Measurements from ENCODE around the gene VCP.

The VCP gene

DNA sequence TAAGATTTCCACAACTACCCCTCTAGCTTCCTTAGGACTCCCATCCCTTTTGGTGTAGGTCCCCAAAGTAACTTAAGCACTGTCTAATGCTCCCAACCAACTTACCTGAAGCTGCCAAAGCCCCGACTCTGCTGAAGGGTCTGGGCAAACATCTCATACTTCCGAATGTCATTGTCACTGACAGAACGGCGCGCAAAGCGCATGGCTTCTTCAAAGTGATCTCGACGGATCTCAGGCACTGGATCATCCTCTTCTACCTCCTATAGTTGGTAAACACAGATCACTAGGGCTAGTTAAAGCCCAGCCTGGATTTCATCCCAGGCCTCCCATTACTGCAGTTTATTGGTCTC is 15.2 kb downstream of the VCP start:
- DNase-seq: no peak
- Mint-ChIP-seq H3K36me3 (ENCODE audit: low read depth) (peaks cover 98% of the 10 kb centered on the region), H3K9me3 (no peaks in the 10 kb centered on the region), H3K27ac (peak overlapping the region; percentile 51), H3K27me3 (no peaks in the 10 kb centered on the region), H3K4me1 (ENCODE audit: low read depth) (no peaks in the 10 kb centered on the region), H3K4me3 (no peak overlapping the region)

DNA sequence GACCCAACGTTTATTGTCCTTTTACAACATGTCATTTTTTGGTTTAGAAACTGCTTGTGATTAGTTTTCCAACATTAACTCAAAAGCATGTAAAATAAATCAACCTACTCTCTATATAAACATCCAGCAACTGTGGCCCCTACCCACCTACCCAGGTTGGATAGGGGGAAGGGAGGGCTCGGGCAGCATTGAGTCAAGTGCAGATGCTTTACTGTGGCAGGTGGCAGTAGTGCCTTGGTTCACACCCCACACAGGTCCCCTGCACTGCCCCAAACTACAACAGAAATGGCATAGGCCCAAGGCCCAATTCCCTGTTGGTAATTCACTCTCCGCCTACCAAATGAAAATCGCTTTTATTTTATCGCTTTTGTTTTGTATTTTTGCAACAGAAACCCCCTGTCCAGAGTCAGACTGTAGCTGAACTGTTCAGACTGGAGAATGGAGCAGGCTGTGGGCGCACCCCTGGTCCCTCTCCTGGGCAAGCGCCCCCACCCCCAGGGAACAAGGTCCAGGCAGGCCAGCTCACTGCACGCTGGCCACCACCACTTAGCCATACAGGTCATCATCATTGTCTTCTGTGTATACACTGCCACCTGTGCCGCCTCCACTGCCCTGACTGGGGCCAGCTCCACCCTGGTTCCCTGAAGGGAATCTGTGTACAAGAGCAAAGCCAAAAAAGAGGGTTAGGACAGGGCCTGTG is 15.7 kb downstream of the VCP start:
- Mint-ChIP-seq H3K27ac (peak overlapping the region; percentile 35), H3K4me1 (ENCODE audit: low read depth) (no peaks in the 10 kb centered on the region), H3K27me3 (no peaks in the 10 kb centered on the region), H3K4me3 (no peak overlapping the region), H3K9me3 (no peaks in the 10 kb centered on the region), H3K36me3 (ENCODE audit: low read depth) (peaks cover 97% of the 10 kb centered on the region)
- no peak for DNase-seq

DNA sequence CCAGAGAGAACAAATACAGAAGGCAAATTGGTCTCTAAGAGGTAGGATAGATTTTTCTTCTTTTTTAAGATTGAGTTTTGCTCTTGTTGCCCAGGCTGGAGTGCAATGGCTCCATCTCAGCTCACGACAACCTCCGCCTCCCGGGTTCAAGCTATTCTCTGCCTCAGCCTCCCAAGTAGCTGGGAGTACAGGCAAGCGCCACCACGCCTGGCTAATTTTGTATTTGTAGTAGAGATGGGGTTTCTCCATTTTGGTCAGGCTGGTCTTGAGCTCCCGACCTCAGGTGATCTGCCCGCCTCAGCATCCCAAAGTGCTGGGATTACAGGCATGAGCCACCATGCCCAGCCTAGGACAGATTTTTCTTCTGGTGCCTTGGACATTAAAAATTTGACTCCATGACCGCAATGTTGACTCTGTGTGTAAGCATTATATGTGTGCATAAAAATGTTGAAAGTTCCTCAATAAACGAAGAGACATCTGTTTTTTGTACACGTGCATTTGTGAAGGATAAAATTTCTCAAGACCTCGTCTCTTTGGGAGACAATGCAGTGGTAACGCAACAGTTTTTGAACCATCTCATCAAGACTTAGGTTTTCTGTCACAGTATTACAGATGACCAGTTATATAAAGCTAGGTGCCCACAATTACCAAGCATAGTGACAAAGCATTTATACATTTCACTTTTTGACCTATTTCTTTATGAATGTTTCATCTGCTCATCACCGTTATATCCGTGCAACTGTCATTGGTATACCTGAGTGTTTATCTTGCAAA is 17.4 kb downstream of the VCP start:
- peaks cover 96% of the 10 kb centered on the region for H3K36me3 Mint-ChIP-seq (ENCODE audit: low read depth)
- no peaks in the 10 kb centered on the region for H3K27me3 Mint-ChIP-seq
- no peak for DNase-seq
- no peaks in the 10 kb centered on the region for H3K9me3 Mint-ChIP-seq
- H3K4me1 Mint-ChIP-seq (ENCODE audit: low read depth): no peaks in the 10 kb centered on the region
- H3K27ac Mint-ChIP-seq: no peak overlapping the region
- H3K4me3 Mint-ChIP-seq: no peak overlapping the region

DNA sequence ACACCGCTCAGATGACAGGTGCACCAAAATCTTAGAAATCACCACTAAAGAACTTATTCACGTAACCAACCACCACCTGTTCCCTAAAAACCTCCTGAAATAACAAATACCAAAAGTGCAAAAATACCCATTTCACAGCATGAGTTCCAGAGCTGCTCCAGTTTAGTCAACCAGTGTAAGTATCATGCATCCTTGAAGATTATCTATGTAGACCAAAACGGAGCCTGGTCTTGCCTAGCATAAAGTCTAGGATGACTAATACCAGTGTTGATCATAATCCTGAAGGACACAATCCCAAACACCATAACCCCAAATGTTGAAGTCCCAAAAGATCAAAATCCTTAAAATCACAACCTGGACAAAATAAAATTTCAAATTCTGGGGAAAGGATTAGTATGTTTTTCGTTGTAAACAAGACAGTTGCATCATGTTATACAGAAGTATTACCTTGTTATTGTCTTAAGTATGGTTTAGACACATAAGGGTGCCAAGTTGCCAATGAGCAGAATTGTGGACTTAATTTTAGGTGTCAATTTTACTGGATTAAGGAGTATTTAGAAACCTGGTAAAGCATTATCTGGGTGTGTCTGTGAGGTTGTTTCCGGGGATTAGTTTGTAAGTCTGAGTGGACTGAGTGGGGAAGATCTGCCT is 18.1 kb downstream of the VCP start:
- no peak for DNase-seq
- H3K27ac Mint-ChIP-seq: no peak overlapping the region
- no peaks in the 10 kb centered on the region for H3K4me1 Mint-ChIP-seq (ENCODE audit: low read depth)
- no peak overlapping the region for H3K4me3 Mint-ChIP-seq
- peaks cover 96% of the 10 kb centered on the region for H3K36me3 Mint-ChIP-seq (ENCODE audit: low read depth)
- H3K27me3 Mint-ChIP-seq: no peaks in the 10 kb centered on the region
- H3K9me3 Mint-ChIP-seq: no peaks in the 10 kb centered on the region

DNA sequence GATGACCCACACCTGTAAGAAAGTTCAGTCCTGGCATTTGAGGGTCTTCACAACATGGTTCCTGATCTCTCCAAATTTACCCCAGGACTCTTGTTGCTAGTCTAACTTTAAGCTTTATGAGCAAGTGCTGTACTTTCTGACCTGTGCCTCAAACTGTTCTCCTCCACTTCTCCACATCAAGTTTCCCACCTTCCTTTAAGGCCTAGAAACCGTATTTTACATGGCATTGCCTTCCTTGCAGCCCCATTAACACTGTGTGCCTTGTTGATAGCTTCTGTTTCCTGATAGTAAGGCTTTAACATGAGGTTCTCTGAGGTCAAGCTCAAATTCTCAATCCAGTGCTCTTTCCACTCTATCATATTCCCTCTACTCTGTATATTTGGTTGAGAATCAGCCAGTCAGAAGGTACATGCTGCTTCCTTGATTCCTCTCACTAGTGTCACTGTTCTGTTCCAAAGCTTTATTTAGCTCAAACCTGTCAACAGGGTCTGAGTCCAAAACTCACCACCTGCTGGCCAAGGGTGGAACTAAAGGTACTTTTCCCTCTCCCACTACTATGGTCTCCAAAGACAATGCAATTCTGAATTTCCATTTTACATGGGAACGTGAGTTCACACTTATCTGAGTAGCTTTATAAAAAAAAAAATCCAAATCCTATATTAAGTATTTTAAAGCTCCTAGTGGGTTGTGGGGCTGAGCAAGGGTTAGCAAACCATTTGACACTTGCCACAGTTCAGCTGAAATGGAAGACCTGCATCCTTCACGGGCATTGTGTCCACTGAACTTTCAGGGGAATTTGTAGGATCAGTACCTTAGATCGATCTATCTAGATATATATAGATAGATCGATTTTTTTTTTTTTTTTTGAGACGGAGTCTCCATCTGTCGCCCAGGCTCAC is 21.1 kb downstream of the VCP start:
- Mint-ChIP-seq H3K4me1 (ENCODE audit: low read depth) (no peaks in the 10 kb centered on the region), H3K27ac (no peak overlapping the region), H3K9me3 (no peaks in the 10 kb centered on the region), H3K4me3 (no peak overlapping the region), H3K27me3 (no peaks in the 10 kb centered on the region), H3K36me3 (ENCODE audit: low read depth) (peaks cover 85% of the 10 kb centered on the region)
- peak; percentile 47 for DNase-seq

DNA sequence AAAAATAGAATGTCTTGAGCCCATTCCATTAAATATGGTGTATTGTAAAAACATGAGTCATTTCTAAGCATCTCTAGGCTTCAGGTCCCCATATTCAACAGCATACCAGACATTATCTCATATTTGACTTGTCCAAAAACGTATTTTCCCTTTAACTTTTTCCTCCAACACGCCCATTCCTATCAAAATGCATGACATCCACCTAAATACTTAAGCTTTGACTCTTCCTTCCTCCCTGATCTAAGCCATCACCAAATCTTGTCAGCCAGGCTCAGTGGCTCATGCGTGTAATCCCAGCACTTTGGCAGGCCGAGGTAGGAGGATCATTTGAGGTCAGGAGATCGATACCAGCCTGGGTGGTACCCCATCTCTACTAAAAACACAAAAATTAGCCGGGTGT is 23.9 kb downstream of the VCP start:
- no peaks in the 10 kb centered on the region for H3K27me3 Mint-ChIP-seq
- no peaks in the 10 kb centered on the region for H3K9me3 Mint-ChIP-seq
- H3K4me3 Mint-ChIP-seq: no peak overlapping the region
- no peaks in the 10 kb centered on the region for H3K4me1 Mint-ChIP-seq (ENCODE audit: low read depth)
- no peak for DNase-seq
- H3K27ac Mint-ChIP-seq: no peak overlapping the region
- H3K36me3 Mint-ChIP-seq (ENCODE audit: low read depth): peaks cover 81% of the 10 kb centered on the region

DNA sequence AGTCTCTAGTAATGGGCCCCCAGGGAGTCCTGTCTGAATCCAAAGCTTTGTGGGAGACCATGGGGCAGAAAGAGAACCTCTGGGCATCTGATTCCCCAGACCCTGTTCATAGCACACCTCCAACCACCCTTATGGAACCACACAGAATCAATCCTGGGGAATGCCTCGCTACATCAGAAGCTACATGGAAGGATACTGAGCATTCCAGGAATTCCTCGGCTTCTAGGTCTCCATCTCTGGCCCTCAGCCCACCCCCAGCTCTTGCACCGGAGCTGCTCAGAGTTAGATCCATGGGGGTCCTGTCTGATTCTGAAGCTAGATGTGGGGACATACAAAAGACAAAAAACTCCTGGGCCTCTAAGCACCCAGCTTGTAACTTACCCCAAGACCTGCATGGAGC is 28.4 kb downstream of the VCP start:
- Mint-ChIP-seq H3K36me3 (ENCODE audit: low read depth) (peaks cover 61% of the 10 kb centered on the region), H3K9me3 (no peaks in the 10 kb centered on the region), H3K27me3 (no peaks in the 10 kb centered on the region), H3K4me3 (no peak overlapping the region), H3K4me1 (ENCODE audit: low read depth) (no peaks in the 10 kb centered on the region), H3K27ac (no peak overlapping the region)
- no peak for DNase-seq

DNA sequence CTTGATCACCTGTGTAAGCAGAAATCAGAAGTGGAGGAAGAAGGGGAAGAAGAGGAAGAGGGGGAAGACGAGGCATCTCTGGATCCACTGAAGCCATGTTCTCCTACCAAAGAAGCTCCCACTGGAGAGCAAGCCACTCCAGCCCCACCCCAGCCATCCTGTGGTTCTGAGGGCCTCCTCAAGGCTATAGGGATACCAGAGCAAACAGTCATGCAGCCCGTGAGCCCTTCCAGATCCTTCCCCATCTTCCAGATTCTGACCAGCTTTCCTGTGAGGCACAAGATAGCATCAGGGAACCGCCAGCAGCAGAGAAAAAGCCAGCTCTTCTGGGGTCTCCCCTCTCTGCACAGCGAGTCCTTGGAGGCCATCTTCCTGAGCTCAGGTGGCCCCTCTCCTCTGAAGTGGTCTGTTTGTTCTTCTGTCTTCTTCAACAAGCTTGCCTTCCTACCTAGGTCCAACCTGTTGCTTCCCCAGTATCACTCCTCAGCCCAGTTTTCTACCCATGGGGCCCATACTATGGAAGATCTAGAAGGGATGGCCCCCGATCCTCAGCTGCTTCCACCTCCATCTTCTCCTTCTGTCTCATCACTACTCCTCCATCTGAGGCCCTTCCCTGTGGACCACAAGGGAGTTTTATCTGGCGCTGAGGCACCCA is 29.4 kb downstream of the VCP start:
- Mint-ChIP-seq H3K27ac (peak overlapping the region; percentile 50), H3K4me3 (no peak overlapping the region), H3K4me1 (ENCODE audit: low read depth) (no peaks in the 10 kb centered on the region), H3K9me3 (no peaks in the 10 kb centered on the region), H3K36me3 (ENCODE audit: low read depth) (peaks cover 56% of the 10 kb centered on the region), H3K27me3 (no peaks in the 10 kb centered on the region)
- DNase-seq: no peak

DNA sequence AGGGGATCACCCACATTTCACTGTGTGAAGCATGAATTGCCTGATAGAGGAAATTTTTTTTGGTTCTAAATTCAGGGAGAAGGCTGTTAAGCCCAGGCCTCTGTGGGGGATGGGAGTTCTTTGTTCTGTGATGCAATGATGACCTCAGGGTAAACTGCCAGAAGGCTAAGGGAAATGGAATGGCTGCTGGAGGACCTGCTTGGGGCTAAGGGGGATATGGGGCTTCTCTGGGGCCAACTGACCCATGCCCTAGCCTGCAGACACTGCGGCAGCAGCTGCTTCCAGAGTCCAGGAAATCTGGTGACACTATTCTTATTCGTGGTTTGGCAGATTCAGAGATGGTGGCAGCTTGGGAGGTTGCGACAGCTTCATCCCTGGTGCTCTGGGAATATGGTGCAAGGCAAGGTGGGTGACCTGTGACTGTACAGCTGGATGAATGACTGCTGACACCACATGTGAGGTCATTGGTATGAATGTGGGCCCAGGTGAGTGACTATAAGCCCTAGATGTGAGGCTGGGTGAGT is 30.3 kb downstream of the VCP start:
- DNase-seq: no peak
- H3K4me3 Mint-ChIP-seq: no peak overlapping the region
- no peaks in the 10 kb centered on the region for H3K4me1 Mint-ChIP-seq (ENCODE audit: low read depth)
- no peaks in the 10 kb centered on the region for H3K9me3 Mint-ChIP-seq
- H3K36me3 Mint-ChIP-seq (ENCODE audit: low read depth): peaks cover 63% of the 10 kb centered on the region
- no peaks in the 10 kb centered on the region for H3K27me3 Mint-ChIP-seq
- H3K27ac Mint-ChIP-seq: no peak overlapping the region

DNA sequence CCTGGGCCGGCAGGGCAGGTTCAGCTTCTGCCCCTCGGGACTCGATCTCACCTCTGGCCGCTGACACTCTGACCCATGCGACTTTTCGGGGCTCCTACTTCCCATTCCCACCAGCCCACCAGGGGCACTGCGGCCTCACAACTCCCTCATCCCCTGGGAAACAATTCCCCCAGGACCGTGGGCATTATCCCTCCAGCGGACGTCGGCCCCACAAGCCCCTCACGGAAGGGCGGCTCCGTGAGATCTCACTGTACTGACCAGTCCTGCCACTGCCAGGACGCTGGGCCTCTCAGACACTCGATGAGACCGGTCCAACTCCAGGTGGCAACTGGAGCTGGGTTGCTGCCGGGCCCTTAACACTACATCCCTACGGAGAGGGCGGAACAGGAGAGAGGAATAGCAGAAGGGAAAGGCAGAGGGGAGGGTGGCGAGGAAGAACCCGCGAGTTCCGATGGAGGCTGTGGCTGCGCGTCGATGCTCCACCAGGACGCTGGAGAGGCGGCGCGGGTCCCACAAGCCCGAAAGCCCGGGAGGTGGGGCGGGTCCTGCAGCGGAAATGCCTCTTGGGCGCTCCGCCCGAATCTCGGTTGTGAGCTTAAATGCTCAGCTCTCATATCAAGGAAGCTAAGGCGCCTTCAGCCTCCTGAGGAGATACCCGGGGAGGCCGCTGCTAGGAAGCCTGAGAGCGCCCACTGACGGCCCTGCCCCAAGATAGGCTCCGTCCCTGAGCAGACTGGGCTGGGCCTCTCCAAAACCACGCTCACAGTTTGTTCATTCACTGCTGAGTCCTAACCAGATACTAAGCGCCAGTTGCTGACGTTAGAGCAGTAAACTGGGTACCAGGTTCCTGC is 36.3 kb downstream of the VCP start:
- DNase-seq: peak; percentile 58
- peaks cover 39% of the 10 kb centered on the region for H3K36me3 Mint-ChIP-seq (ENCODE audit: low read depth)

DNA sequence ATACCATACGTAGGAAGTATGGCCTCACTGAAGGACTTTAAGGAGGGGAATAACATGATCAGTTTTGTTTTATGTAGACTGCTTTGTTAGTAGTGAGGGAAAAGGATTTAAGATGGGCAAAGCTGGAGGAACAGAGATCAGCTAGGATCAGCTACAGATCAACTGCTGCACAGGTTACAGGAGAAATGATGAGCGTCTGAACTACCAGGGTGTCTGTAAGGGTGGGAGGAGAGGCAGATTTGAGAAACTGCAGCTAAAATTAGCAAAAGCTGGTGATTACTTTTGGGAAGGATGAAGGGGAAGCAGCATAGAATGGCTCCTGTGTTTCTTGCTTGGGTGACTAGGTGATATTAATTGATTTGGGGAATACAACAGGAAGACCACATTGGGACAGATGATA is 39.3 kb downstream of the VCP start:
- no peak for DNase-seq
- no peaks in the 10 kb centered on the region for H3K27me3 Mint-ChIP-seq
- no peak overlapping the region for H3K27ac Mint-ChIP-seq
- no peaks in the 10 kb centered on the region for H3K9me3 Mint-ChIP-seq
- peaks cover 39% of the 10 kb centered on the region for H3K36me3 Mint-ChIP-seq (ENCODE audit: low read depth)
- H3K4me3 Mint-ChIP-seq: no peak overlapping the region
- H3K4me1 Mint-ChIP-seq (ENCODE audit: low read depth): peaks cover 10% of the 10 kb centered on the region

More for the DNA sequence above, 36.3 kb downstream of the VCP start:
- Mint-ChIP-seq H3K4me3 (peak overlapping the region; percentile 10), H3K27ac (peak overlapping the region; percentile 46), H3K27me3 (no peaks in the 10 kb centered on the region), H3K9me3 (no peaks in the 10 kb centered on the region), H3K4me1 (ENCODE audit: low read depth) (peaks cover 8% of the 10 kb centered on the region)

DNA sequence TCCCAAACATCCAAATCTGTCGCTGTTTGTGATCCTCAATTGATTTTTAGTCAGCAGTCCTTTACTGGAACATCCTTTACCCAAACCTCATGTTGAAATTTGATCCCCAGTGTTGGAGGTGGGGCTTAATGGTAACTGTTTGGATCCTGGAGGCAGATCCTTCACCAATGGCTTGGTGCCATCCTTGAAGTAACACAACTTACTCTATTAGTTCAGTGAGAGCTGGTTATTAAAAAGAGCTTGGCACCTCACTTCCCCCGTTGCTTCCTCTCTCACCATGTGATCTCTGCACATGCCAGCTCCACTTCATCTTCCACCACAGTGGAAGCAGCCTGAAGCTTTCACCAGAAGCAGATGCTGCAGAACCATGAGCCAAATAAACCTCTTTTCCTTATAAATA is 42.6 kb downstream of the VCP start:
- no peak overlapping the region for H3K27ac Mint-ChIP-seq
- no peaks in the 10 kb centered on the region for H3K27me3 Mint-ChIP-seq
- peaks cover 24% of the 10 kb centered on the region for H3K36me3 Mint-ChIP-seq (ENCODE audit: low read depth)
- no peak overlapping the region for H3K4me3 Mint-ChIP-seq
- no peak for DNase-seq
- H3K9me3 Mint-ChIP-seq: no peaks in the 10 kb centered on the region
- peaks cover 10% of the 10 kb centered on the region for H3K4me1 Mint-ChIP-seq (ENCODE audit: low read depth)

DNA sequence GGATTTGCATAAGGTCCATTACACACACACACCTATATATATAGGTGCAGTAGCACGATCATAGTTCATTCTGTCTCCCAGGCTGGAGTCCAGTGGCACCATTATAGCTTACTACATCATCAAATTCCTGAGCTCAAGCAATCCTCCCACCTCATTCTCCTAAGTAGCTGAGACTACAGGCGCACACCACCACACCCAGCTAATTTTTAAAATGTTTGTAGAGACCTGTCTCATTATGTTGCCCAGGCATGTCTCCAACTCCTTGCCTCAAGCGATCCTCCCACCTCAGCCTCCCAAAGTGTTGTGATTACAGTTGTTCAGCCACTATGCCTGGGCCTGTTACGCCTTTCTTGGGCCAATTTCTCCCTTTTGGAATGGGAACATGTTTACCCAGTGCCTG is 43.2 kb downstream of the VCP start:
- DNase-seq: no peak
- H3K4me3 Mint-ChIP-seq: no peak overlapping the region

More for the DNA sequence above, 43.2 kb downstream of the VCP start:
- no peaks in the 10 kb centered on the region for H3K27me3 Mint-ChIP-seq
- peaks cover 10% of the 10 kb centered on the region for H3K4me1 Mint-ChIP-seq (ENCODE audit: low read depth)
- H3K9me3 Mint-ChIP-seq: no peaks in the 10 kb centered on the region
- H3K27ac Mint-ChIP-seq: no peak overlapping the region
- peaks cover 28% of the 10 kb centered on the region for H3K36me3 Mint-ChIP-seq (ENCODE audit: low read depth)

Data from activated T-cell treated with anti-CD3 and anti-CD28 coated beads, Interleukin-2, amount 50 U/mL, for 24 hours (primary cell).